GM21576 (cell line): ENCODE results near the gene WDR7.

Experiments used
- ATAC-seq: cut with Tn5 transposase; IDR thresholded peaks from one replicate; pipeline ENCODE4 v1.9.1; 2021; ENCODE audit warnings: mild to moderate bottlenecking, moderate library complexity; ENCODE audit not compliant: unreplicated experiment

The WDR7 gene

DNA sequence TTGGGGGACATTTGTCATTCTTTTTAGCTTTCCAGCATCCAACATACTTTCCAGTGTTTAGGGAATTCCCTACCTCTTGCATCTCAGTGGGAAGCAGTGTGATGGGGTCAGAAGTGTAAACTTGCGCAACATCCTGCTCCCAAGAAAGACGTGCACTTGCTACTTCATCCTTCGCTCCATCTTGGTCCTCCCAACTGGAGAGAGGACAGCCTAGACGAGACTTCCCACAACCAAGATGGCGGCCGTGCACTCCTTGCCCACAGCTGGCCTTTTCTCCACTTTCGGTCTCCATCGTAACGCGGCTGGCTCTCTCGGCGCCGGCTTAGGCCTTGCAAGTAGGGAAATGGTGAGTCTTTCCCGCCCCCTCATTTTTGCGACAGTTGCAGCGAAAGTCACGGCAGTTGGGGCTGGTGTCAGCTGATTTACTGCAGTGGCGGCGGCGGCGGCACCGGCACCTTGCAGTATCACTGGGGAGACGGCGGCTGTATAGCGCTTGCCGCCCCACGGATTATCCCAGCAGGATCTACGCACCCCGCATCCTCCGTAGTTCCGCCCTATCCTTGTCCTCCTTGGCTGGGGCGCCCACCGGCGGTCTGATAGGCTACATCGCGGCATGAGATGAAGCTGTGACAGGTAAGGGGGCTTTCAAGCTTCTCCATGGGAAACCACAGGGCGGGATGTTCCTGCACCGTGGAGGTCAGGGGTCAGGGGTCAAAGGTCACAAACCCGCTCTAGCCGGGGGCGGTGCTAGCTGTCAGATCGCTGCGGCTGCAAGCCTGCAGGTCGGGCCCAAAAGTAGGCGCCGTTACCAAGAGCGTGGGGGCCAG, at the start of gene WDR7:
Gene WDR7, plus strand, starts transcription at position 416 of the 827 bp plus-strand sequence. CDS start 21,157 bp downstream, outside the sequence.
- ATAC-seq: peak; percentile 94

DNA sequence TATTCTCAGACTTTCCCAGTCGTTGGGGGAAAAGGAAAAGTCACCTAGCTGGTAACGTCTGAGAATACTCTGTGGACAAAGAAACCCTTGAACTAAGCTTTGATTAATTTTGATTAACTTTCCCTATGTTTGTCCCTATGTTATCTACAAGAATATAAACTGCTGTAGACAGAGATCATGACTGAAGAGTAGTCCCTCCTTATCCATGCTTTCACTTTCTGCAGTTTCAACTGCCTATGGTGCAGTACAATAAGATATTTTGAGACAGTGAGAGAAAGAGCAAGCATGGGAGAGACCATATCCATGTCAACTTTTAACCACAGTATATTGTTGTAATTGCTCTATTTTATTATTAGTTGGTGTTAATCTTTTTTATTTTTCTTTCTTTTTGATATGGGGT, 44.5 kb upstream of the WDR7 start:
- no peak for ATAC-seq

DNA sequence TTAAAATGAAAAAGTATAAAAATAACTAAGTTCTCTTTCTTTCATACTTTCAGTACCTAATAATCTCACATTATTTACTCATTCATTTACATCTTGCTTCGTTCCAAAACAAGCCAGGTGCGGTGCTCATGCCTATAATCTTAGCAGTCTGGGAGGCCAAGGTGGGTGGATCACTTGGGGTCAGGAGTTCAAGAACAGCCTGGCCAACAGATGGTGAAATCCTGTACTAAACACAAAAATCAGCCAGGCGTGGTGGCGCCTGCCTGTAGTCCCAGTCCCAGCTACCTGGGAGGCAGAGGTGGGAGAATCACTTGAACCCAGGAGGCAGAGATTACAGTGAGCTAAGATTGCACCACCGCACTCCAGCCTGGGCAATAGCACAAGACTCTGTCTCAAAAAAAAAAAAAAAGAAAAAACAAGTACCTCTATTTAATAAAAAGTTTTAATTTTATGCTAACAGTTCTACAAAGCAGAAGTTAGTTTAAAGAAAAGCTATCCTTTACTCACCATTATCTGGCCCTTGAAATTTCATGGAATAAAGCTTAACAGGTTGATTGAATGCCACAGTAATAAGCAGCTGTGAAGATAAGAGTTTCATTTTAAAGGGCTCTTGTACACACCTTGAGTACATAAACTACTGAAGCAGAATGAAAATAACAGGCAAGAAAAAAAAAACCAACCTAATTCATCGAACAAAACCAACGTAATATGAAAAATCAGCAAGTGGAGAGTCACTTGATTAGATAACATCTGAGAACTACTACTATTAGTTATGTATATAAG, 35.2 kb upstream of the WDR7 start:
- no peak for ATAC-seq

DNA sequence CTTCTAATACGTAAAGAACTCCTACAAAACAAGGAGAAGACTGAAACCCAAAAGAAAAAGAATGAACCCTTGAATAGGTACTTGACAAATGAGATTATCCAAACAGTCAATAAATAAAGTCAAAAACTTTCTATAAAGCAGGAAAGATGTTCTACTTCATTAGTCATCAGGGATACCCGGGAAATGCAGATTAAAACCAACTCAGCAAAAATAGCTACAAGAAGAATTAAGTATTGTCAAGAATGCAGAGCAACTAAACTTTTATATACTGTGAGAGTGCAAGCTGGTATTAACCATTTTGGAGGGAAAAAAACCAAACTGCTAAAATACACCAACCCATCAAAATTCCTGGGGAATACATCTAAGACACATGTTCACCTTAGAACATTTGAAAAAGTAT, 23.2 kb upstream of the WDR7 start:
- no peak for ATAC-seq

DNA sequence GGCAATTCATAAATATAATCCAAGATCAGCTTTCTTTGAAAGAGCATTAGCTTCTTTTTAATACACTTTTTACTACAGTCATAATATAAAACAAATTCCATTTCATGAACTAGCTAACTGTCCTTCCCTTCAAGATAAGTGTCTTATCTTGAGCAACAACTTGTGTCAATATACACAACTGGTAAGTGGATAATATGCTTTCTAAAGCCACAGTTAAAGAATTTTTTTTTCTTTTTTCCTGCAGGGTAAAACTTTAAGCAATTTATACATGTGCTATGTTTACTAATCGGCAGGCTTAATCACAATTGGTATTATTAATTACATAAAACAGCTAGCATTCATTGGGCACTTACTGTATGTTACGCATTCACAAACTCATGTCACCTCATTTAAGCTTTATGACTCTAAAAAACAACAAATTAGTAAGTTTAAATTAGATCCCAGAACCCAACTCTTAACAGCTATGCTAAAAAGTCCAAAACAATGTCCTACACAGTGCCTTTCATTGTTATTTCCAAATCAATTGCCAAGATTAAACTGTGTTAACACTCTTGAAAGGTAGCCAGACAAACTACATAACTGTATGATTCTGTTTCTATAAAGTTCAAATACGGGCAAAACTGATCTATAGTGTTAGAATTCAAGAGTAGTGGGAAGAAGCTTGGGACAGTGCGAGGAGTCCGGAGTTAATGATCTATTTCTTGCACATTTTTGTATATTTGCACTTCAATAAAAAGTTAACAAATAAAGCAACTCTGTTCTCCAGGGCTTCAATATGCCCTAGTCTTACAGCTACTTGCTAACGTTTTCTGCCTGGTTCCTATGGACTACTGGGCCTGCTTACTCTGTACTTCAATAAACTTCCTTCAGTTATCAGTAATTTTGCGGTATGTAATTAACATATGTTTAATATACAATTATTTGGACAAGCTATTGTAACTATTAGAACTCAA, 18.8 kb upstream of the WDR7 start:
- ATAC-seq: no peak

DNA sequence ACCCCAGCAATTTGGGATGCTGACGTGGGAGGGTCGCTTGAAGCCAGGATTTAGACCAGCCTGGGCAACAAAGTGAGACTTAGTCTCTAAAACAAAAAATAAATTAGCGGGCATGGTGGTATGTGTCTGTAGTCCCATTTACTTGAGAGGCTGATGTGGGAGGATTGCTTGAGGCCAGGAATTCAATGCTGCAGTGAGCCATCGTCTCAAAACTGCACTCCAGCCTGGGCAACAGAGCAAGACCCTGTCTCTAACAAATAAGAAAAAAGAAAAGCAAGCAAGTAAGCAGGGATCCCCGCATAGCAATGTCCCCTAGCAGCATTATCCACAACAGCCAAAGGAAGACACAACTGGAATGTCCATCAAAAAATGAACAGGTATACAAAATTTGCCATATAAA, 16.2 kb upstream of the WDR7 start:
- no peak for ATAC-seq

DNA sequence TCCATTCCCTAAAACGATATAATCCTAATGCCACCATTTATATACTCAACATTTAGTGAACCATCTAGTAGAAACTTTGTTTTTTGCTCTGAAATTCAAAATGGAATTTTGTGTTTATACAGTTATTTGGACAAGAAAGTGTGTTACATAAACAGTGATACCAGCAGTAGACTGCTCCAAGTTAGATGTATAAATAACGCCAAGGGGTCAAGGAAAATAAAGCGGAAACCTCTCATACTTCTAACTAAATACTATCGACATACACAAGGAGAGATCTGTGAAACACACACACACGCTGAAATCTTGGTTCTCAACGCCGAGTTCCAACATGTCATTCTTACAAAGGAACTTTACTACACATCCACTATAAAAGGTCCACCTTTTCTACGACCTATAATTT, 14.0 kb upstream of the WDR7 start:
- no peak for ATAC-seq

DNA sequence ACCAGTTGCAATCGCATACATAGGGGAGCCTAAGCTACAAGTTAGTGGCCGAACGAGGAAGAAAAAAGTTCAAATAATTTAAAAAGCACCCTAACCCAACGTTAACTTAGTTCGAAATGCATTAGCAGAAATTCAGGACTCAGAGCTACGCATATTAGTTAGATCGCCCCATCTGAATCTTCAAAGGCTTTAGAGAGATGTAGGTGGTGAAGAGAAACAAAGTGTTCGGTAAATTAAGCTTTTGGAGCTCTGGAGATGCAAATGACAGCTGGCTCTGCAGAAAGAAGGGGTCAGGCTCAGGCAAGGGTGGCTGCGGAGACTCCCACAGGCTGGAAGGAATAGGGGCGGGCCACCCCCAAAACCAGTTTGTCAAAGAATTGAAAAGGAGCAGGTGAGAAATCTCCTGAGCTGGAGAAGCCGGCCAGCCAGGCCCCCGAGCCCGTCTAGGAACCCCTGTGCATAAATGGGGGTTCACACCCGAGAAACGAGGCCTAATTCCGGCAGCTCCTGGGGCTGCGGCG, 13.4 kb upstream of the WDR7 start:
- peak; percentile 12 for ATAC-seq

DNA sequence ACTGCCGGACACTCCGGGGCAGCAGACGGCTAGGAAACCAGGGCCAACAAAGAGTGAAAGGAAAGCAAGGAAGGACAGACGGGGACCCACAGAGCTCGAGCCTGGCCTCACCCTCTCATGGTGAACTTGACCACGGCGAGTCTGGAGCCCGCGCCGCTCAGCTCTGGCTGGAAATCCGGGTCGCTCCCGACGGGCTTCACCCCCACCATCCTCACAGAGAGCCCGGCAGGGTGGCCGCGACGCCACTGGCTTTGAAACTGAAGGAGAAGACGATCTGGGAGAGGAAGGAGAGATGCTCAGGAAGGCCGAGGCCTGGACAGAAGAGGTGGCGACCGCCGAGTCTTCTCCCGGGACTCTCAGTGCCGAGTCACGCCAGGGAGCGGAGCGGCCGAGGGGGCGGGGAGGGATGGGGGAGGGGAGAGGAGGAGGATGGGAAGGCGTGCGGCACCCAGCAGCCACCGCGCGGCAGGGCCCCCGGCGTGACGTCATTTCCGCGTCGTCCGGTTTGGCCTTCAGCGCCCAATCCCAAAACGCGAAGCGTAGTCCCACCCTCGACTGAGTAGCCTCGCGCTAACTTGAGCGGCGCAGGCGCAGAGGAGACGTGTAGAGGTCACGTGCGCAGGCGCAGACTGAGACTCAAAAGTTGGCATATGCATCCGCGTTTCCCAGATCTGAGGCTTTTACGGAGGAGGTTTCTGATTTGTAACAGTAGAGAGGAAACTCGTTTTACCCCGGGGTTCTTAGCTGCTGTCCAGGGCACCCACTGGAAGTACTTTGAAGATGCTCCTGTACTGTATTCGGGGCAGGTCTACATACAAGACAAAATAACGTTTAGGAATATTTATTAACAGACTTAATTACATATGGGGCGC, 12.7 kb upstream of the WDR7 start, which contains the start of gene TXNL1:
Gene TXNL1, minus strand, starts transcription at position 361 of the 872 bp plus-strand sequence. Its CDS starts 152 bp downstream, at position 209.
- peak; percentile 95 for ATAC-seq

DNA sequence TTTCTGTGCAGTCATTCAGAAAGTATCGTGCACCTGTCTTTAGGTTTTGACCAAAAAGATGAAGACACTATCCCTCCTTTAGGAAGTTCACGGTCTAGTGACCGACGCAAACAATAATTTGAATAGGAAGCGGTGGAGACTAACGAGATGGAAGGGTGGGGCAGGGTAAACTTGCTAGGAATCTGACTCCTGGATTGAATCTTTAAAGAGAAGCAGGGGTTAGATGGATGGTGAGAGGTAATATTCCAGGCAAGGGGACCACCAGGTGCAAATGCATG, 12.1 kb upstream of the WDR7 start:
- no peak for ATAC-seq

DNA sequence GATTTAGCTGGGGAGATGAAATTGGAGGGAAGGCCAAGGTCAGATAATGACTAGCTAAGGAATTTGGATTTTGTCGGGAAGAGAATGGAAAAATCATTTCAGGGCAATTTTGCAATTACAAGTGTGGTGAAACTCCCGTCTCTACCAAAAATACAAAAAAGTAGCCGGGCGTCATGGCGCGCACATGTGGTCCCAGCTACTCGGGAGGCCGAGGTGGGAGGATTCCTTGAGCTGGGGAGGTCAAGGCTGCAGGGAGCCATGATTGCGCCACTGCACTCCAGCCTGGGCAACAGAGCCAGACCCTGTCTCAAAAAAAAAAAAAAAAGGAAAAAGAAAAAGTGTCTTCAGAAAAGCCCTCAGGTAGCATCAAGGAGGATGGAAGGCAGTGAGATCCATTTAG, 11.6 kb upstream of the WDR7 start:
- ATAC-seq: no peak

DNA sequence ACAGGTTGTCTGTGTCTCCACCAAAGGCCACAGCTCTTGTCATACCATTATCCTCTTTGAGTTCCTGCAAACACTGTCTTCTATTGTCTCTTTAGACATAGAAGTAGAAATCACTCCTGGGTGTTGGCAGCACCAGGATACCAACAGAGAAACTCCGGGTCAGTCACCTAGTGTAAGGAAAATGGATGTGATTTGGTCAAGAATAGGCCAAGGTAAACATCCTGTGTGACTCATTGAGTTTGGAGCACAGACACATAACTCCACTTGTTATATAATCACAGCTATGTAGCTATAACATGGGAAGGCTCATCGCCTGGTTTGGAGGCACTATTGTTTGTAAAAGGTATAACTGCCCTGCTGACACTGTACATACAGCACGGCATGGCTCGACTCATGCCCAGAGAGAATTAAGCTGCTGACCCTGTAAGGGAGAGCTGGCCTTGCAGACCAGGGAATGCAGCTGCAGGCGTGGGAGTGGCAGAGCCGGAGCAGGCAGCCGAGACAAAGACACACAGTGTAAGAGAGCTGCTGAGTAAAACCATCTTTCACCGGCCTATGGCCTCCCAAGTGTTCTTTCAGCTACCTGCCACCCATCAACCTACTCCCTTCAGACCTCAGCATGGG, 9.3 kb upstream of the WDR7 start:
- ATAC-seq: no peak

DNA sequence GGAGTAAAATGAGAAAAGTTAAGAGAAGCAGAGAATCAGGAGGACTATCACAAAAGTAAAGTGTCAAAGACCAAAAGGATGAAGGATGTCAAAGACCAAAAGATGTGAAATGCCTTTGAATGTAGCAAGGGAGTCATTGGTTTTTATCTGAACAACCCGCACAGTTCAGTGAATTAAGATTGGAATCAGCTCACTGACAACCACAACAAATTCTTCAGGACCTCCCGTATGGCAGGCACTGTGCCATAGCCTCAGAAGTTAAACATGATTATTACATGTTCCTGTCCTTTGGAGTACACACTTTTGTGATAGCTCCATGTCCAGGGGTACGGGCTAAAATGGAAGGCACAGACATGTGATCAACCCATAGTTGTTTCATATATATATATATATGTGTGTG, 7.8 kb upstream of the WDR7 start:
- ATAC-seq: no peak

DNA sequence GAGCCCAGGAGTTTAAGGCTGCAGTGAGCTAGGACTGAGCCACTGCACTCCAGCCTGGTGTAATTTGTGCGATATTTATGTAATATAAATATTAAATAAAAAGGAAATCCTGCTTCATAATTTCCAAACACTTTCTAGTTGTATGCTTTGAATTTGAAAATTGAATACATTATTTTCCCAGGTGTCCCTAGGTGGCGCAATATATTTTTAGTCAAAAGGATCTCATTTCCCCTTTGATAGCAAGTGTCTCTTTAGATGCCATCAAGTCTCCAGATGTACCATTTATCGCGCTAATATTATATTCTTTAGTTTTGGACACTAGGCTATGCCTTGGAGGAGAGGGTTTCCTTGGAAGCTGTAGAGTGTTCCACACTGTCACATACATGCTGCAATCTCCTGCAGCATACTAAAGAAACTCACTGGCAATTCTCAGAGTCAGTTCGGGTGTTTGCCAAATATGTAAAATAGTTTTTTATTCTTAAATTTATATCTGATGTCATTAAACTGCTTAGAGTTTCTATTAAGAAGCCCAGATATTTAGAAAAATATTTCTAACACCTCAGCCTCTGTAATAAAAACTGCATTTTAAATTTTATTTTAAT, 5.6 kb upstream of the WDR7 start:
- no peak for ATAC-seq

DNA sequence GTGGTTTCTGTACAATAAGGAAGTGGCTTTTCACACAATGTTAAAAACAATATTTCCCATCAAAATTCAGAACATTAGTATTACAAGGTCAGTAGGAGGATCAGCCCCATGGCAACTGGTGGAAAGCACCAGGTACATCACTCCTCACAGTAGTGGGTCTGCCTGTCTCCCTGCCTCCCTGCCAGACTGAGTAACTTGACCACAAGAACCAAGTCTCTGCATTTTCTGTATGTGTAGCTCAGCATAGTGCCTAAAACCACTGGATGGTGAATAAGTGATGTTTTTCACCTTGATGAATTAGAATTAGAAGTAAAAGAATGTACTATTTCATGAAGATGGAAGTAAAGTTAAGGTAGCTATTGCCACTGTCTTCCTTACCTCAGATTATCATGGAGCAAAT, 4.1 kb upstream of the WDR7 start:
- ATAC-seq: no peak

DNA sequence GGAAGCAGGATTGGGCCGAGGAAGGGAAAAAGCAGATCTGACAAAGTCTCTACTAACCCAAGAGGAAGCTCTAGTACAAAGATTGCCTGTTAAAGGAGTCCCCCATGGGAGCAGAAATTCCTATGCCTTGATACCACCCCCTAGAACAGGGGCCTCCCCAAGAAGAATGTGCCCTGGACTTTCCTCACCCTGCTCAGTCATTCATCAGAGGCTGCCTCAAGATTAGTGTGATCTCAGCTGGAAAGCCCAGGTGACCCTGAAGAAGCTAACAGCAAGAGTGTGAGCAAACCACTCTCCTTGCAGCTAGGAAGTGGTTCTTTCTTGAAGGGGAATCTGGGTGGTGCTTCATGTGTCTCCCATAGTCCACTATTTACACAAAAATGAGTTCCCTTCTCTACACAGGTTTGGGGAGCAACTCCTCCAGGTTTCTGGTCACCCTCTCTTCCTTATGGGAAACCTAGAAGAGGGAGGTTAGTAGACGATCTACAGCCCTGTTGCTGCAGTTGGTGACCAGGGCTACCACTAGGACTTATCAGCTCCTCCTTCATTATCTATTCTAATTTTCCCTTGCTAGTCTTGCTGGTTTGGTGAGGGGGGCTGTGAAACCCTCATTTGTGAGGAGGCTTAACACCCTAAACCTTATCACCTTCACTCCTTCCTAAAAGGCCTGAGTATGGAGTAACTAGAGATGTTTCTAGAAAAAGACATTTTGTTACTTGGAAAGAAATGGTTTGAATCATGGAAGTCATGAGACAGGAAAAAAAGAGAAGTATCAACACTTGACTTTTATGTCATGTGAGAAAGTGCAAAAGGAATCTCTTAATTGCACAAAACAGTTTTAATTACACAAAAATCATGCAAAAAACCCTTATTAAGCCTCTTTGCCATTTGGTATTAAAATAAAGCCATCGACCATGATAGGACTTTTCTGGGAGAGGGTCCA, 2.9 kb upstream of the WDR7 start:
- ATAC-seq: no peak

DNA sequence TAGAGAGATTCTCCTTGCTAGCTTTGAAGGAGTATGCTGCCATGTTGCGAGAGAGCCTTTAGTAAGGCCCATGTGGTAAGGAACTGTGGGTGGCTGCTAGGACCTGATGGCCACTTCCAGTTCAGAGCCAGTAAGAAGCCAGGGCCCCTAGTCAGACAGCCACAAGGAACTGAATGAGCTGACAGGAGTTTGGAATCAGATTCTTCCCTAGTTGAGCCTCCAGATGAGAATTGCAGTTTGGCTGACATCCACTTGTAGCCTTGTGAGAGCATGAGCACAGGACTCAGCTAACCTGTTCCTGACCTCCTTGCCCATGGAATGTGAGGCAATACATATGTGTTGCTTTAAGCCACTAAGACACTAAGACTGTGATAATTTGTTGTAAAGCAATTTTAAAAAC, 1.2 kb upstream of the WDR7 start:
- ATAC-seq: no peak

DNA sequence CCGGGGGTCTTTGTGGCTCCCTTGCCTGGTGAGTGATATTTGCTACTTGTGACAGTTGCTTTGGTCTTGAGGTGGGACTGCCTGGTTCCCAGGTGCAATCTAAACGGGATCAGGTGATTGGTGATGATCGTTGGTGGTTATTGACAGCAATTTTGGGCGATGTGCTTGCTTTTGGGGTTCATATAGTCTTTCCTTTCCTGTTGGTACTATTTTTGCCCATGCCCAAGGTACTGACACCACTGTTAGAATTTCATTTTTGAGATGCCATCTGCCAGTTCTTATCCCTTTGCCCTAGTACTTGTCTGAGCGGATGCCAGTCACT, 573 bp downstream of the WDR7 start:
- no peak for ATAC-seq
